GM23248 (cell line): ENCODE results near the gene SMARCC1. TPM values are rescaled to one million over a fixed set of nuclear protein-coding genes. Genes with fewer than 3 reads are reported as not detected.

Experiments
- DNase-seq: peaks from one replicate; pipeline ENCODE4 v3.0.0-alpha.2; 2015
- H2AFZ ChIP-seq: fragments of 200-600 bp; sonication (generic); 2 replicates; pipeline ENCODE4 v1.6.1; 2016; ENCODE audit warnings: antibody characterized with exemption
- H3F3A ChIP-seq: fragments of 200-600 bp; sonication (generic); 2 replicates; pipeline ENCODE4 v1.6.1; 2016; ENCODE audit warnings: mild to moderate bottlenecking, antibody characterized with exemption, mixed run types; ENCODE audit not compliant: insufficient read depth
- H3K27ac ChIP-seq: fragments of 200-600 bp; sonication (generic); 2 replicates; pipeline ENCODE4 v1.5.1; 2016; ENCODE audit warnings: mild to moderate bottlenecking
- H3K27me3 ChIP-seq: fragments of 200-600 bp; sonication (generic); replicated peaks from 2 replicates; pipeline ENCODE4 v1.6.1; 2016; ENCODE audit warnings: mild to moderate bottlenecking; ENCODE audit not compliant: insufficient read depth
- H3K36me3 ChIP-seq: fragments of 200-600 bp; sonication (generic); 2 replicates; pipeline ENCODE4 v1.6.1; 2016; ENCODE audit warnings: low read depth, mild to moderate bottlenecking
- H3K4me1 ChIP-seq: fragments of 200-600 bp; sonication (generic); 2 replicates; pipeline ENCODE4 v1.6.1; 2016; ENCODE audit warnings: mild to moderate bottlenecking; ENCODE audit not compliant: insufficient read depth
- H3K4me2 ChIP-seq: fragments of 200-600 bp; sonication (generic); one replicate; pipeline ENCODE4 v1.6.1; 2016; ENCODE audit warnings: mild to moderate bottlenecking; ENCODE audit not compliant: unreplicated experiment
- H3K4me3 ChIP-seq: fragments of 200-600 bp; sonication (generic); 2 replicates; pipeline ENCODE4 v1.5.1; 2016; ENCODE audit warnings: mild to moderate bottlenecking
- H3K79me2 ChIP-seq: fragments of 200-600 bp; sonication (generic); 2 replicates; pipeline ENCODE4 v1.6.1; 2016; ENCODE audit warnings: mild to moderate bottlenecking; ENCODE audit not compliant: insufficient read depth
- H3K9ac ChIP-seq: fragments of 200-600 bp; sonication (generic); 2 replicates; pipeline ENCODE4 v1.6.1; 2016; ENCODE audit warnings: mild to moderate bottlenecking
- H3K9me2 ChIP-seq: fragments of 200-600 bp; sonication (generic); 2 replicates; pipeline ENCODE4 v1.6.1; 2016; ENCODE audit warnings: mixed run types, mild to moderate bottlenecking, moderate library complexity; ENCODE audit not compliant: insufficient read depth
- H3K9me3 ChIP-seq: fragments of 200-600 bp; sonication (generic); one replicate; pipeline ENCODE4 v1.6.1; 2017; ENCODE audit warnings: low read depth
- H4K20me1 ChIP-seq: fragments of 200-600 bp; sonication (generic); 2 replicates; pipeline ENCODE4 v1.6.0; 2016; ENCODE audit not compliant: insufficient read depth
- EZH2 ChIP-seq: fragments of 200-600 bp; sonication (generic); IDR thresholded peaks from 2 replicates; pipeline ENCODE4 v1.6.1; 2018; ENCODE audit warnings: antibody characterized with exemption, mild to moderate bottlenecking; ENCODE audit not compliant: insufficient read depth, poor library complexity, severe bottlenecking
- EZH2phosphoT487 ChIP-seq: fragments of 200-600 bp; sonication (generic); IDR thresholded peaks from 2 replicates; pipeline ENCODE4 v1.6.1; 2018; ENCODE audit warnings: antibody characterized with exemption, moderate library complexity, mild to moderate bottlenecking, low read depth; ENCODE audit not compliant: insufficient read depth
- whole genome bisulfite sequencing, 2 experiments: methylation state at CpG; one replicate each; pipeline ENCODE4 v1.1.6; 2015 to 2017; ENCODE audit warnings: low lambda C conversion rate in 2 of 2, low coverage in 1 of 2; ENCODE audit errors: missing lambda C conversion rate in 2 of 2; 5-methylcytosine and 5-hydroxymethylcytosine counted together
- in situ Hi-C: fragments of 300-500 bp; cut with MboI; formaldehyde crosslinking; loops from 2 replicates; pipeline ENCODE4 v1.15.0; 2020
- polyA plus RNA-seq: library from polyadenylated mRNA; unstranded; fragments of >200 nt; fragmentation: Nextera tagmentation; extraction: Ambion mirVana; gene quantifications from 2 replicates; pipeline ENCODE4 v1.2.1, GENCODE V29; 2016
- small RNA-seq: library from RNA; depleted of rRNA; stranded (forward); fragments of <200 nt; gene quantifications from one replicate; pipeline ENCODE3, GENCODE V24; 2014; ENCODE audit warnings: low read depth, low replicate concordance
- total RNA-seq: library from RNA; depleted of rRNA; stranded (reverse); fragments of >200 nt; shearing (Covaris generic); gene quantifications from 2 replicates; pipeline ENCODE4 v1.2.3, GENCODE V29; 2014; rRNA removed

The SMARCC1 gene
- total and polyA plus RNA-seq, 2 experiments from 2014 or later: 31.5 to 40.9 TPM

GRCh38 chr3:47536221-47536891 lies 245.3 kb downstream of the SMARCC1 start:
- H3K9me3 ChIP-seq: no peaks in the 10 kb centered on the region
- TF ChIP-seq EZH2 (no peak), EZH2phosphoT487 (no peak)
- no peak overlapping the region for H3K4me3 ChIP-seq
- H3K79me2 ChIP-seq: no peaks in the 10 kb centered on the region
- H3K27me3 ChIP-seq: no peaks in the 10 kb centered on the region; the same call in 1 of the 2 replicates
- in situ Hi-C loops: no loop called here
- 77 to 78% methylated on average over 17 to 18 of the region's 19 CpGs for WGBS, 2 experiments
- no peak overlapping the region for H3K27ac ChIP-seq
- H3K36me3 ChIP-seq: no peaks in the 10 kb centered on the region
- no peak for DNase-seq
- H3K4me2 ChIP-seq: no peak overlapping the region
- no peaks in the 10 kb centered on the region for H3F3A ChIP-seq
- H3K4me1 ChIP-seq: no peaks in the 10 kb centered on the region
- no peaks in the 10 kb centered on the region for H4K20me1 ChIP-seq
- H2AFZ ChIP-seq: no peak overlapping the region
- no peak overlapping the region for H3K9ac ChIP-seq
- no peaks in the 10 kb centered on the region for H3K9me2 ChIP-seq

Small RNAs within 50 kb of the gene (small RNA-seq; reads per million reads assigned to genes)
- gene RF02271 (not detected), gene RN7SL870P (not detected)

Other genes starting within 250 kb of the SMARCC1 start
- 0.54 TPM in 1 of 2 replicates, not detected in the other for gene CSPG5, start 203.0 kb downstream of the SMARCC1 start, total RNA-seq
- not detected in 2 replicates for gene CSPG5, start 203.0 kb downstream of the SMARCC1 start, polyA plus RNA-seq
- gene DHX30, start 21.2 kb upstream of the SMARCC1 start, total RNA-seq: 65.8 and 70.3 TPM in 2 replicates
- gene DHX30, start 21.2 kb upstream of the SMARCC1 start, polyA plus RNA-seq: 42.9 and 44.1 TPM in 2 replicates
- gene MAP4, start 234.5 kb upstream of the SMARCC1 start, total RNA-seq: 121 and 132 TPM in 2 replicates
- 235 and 253 TPM in 2 replicates for gene MAP4, start 234.5 kb upstream of the SMARCC1 start, polyA plus RNA-seq